H9 (cell line): ENCODE measurements around the gene ANKS1B. TPM values are rescaled to one million over a fixed set of nuclear protein-coding genes. Genes with fewer than 3 reads are reported as not detected.

Experiments used
- DNase-seq: peaks from one replicate; pipeline ENCODE4 v3.0.0-alpha.2; 2017
- H2AFZ ChIP-seq: one replicate; pipeline ENCODE4 v1.6.1; 2013; ENCODE audit warnings: mild to moderate bottlenecking, low read length, control low read depth, moderate library complexity
- H2AK5ac ChIP-seq: 2 replicates; pipeline ENCODE4 v1.6.1; 2013; ENCODE audit warnings: low read length, control low read depth, mixed read lengths; ENCODE audit not compliant: insufficient read length
- H2BK120ac ChIP-seq: one replicate; pipeline ENCODE4 v1.6.1; 2013; ENCODE audit warnings: low read depth, mild to moderate bottlenecking, low read length, control low read depth, inconsistent platforms; ENCODE audit not compliant: poor library complexity, severe bottlenecking
- H2BK12ac ChIP-seq: 2 replicates; pipeline ENCODE4 v1.6.1; 2013; ENCODE audit warnings: low read length, control low read depth, mixed read lengths, low read depth; ENCODE audit not compliant: insufficient read length
- H2BK15ac ChIP-seq: 2 replicates; pipeline ENCODE4 v1.6.1; 2013; ENCODE audit warnings: low read depth, low read length, control low read depth
- H2BK20ac ChIP-seq: one replicate; pipeline ENCODE4 v1.6.1; 2013; ENCODE audit warnings: low read depth, mild to moderate bottlenecking, low read length, control low read depth, inconsistent platforms; ENCODE audit not compliant: poor library complexity, severe bottlenecking
- H2BK5ac ChIP-seq: 2 replicates; pipeline ENCODE4 v1.6.1; 2013; ENCODE audit warnings: low read length, control low read depth, mixed read lengths; ENCODE audit not compliant: insufficient read length
- H3K14ac ChIP-seq: 2 replicates; pipeline ENCODE4 v1.6.1; 2013; ENCODE audit warnings: low read length, control low read depth; ENCODE audit not compliant: insufficient read depth
- H3K18ac ChIP-seq: 2 replicates; pipeline ENCODE4 v1.6.1; 2013; ENCODE audit warnings: low read depth, mild to moderate bottlenecking, mixed read lengths, low read length, control low read depth; ENCODE audit not compliant: insufficient read length
- H3K23ac ChIP-seq: 2 replicates; pipeline ENCODE4 v1.6.1; 2013; ENCODE audit warnings: low read length, control low read depth, mixed read lengths, low read depth; ENCODE audit not compliant: insufficient read length
- H3K23me2 ChIP-seq: 2 replicates; pipeline ENCODE4 v1.6.1; 2013; ENCODE audit warnings: low read depth, mild to moderate bottlenecking, mixed read lengths, low read length, control low read depth; ENCODE audit not compliant: insufficient read length, poor library complexity, severe bottlenecking
- H3K27ac ChIP-seq: 2 replicates; pipeline ENCODE4 v1.5.1; 2013; ENCODE audit warnings: low read length, control low read depth, mixed read lengths, low read depth; ENCODE audit not compliant: insufficient read length
- H3K27me3 ChIP-seq: 2 replicates; pipeline ENCODE4 v1.6.1; 2013; ENCODE audit warnings: low read length, control low read depth, inconsistent platforms; ENCODE audit not compliant: insufficient read depth
- H3K4ac ChIP-seq: 2 replicates; pipeline ENCODE4 v1.6.1; 2013; ENCODE audit warnings: low read depth, mild to moderate bottlenecking, control low read depth, inconsistent platforms, low read length, moderate library complexity
- H3K4me1 ChIP-seq: 2 replicates; pipeline ENCODE4 v1.6.1; 2013; ENCODE audit warnings: low read length, control low read depth, inconsistent platforms; ENCODE audit not compliant: insufficient read depth
- H3K4me2 ChIP-seq: 2 replicates; pipeline ENCODE4 v1.6.1; 2013; ENCODE audit warnings: low read length, control low read depth, mixed read lengths; ENCODE audit not compliant: insufficient read length, insufficient read depth
- H3K56ac ChIP-seq: 2 replicates; pipeline ENCODE4 v1.6.1; 2013; ENCODE audit warnings: low read depth, mild to moderate bottlenecking, mixed read lengths, low read length, control low read depth; ENCODE audit not compliant: insufficient read length
- H3K79me1 ChIP-seq: 2 replicates; pipeline ENCODE4 v1.6.1; 2013; ENCODE audit warnings: low read depth, mild to moderate bottlenecking, moderate library complexity, low read length, control low read depth, inconsistent platforms; ENCODE audit not compliant: insufficient read depth, poor library complexity, severe bottlenecking
- H3K79me2 ChIP-seq: 2 replicates; pipeline ENCODE4 v1.6.1; 2013; ENCODE audit warnings: low read length, control low read depth, inconsistent platforms; ENCODE audit not compliant: insufficient read depth
- H3K9ac ChIP-seq: 2 replicates; pipeline ENCODE4 v1.6.1; 2013; ENCODE audit warnings: low read length, control low read depth, mixed read lengths; ENCODE audit not compliant: insufficient read length; ENCODE audit errors: extremely low read depth
- H3K9me3 ChIP-seq: one replicate; pipeline ENCODE4 v1.6.1; 2013; ENCODE audit warnings: low read depth, low read length, inconsistent platforms; ENCODE audit not compliant: control insufficient read depth
- H3T11ph ChIP-seq: one replicate; pipeline ENCODE4 v1.6.1; 2013; ENCODE audit warnings: mild to moderate bottlenecking, low read length, control low read depth, inconsistent platforms
- H4K20me1 ChIP-seq: one replicate; pipeline ENCODE4 v1.6.1; 2013; ENCODE audit not compliant: control insufficient read depth, insufficient read length, insufficient read depth
- H4K5ac ChIP-seq: 2 replicates; pipeline ENCODE4 v1.6.1; 2013; ENCODE audit warnings: low read depth, mild to moderate bottlenecking, mixed read lengths, low read length, control low read depth; ENCODE audit not compliant: insufficient read length
- H4K8ac ChIP-seq: replicated peaks from 2 replicates; pipeline ENCODE4 v1.6.1; 2013; ENCODE audit warnings: low read length, control low read depth, mixed read lengths, low read depth; ENCODE audit not compliant: insufficient read length
- H4K91ac ChIP-seq: 2 replicates; pipeline ENCODE4 v1.6.1; 2013; ENCODE audit warnings: low read depth, mild to moderate bottlenecking, moderate library complexity, mixed read lengths, low read length, control low read depth; ENCODE audit not compliant: insufficient read length
- H3K27ac Mint-ChIP-seq, 3 experiments: 2 replicates in 2 of 3; 3 replicates in 1 of 3; pipeline ENCODE4 v1.8.0; 2020 to 2021; ENCODE audit warnings: mixed read lengths in 3 of 3, mild to moderate bottlenecking in 1 of 3, moderate library complexity in 1 of 3
- H3K27me3 Mint-ChIP-seq: 2 replicates; pipeline ENCODE4 v1.8.0; 2021; ENCODE audit warnings: low read depth, mild to moderate bottlenecking, moderate library complexity, mixed read lengths
- H3K36me3 Mint-ChIP-seq, 3 experiments: 2 replicates in 2 of 3; 3 replicates in 1 of 3; pipeline ENCODE4 v1.8.0; 2020 to 2021; ENCODE audit warnings: low read depth in 3 of 3, mixed read lengths in 3 of 3; ENCODE audit not compliant: insufficient read depth in 1 of 3
- H3K4me1 Mint-ChIP-seq, 2 experiments: 2 replicates each; pipeline ENCODE4 v1.8.0; 2020; ENCODE audit warnings: mixed read lengths in 2 of 2
- H3K4me3 Mint-ChIP-seq, 2 experiments: 2 replicates in 1 of 2; 3 replicates in 1 of 2; pipeline ENCODE4 v1.8.0; 2020 to 2021; ENCODE audit warnings: mild to moderate bottlenecking in 2 of 2, mixed read lengths in 2 of 2, moderate library complexity in 1 of 2
- H3K9me3 Mint-ChIP-seq, 2 experiments: 2 replicates in 1 of 2; 3 replicates in 1 of 2; pipeline ENCODE4 v1.8.0; 2020; ENCODE audit warnings: mild to moderate bottlenecking in 2 of 2, mixed read lengths in 2 of 2, moderate library complexity in 1 of 2
- total RNA-seq: library from RNA; stranded (reverse); gene quantifications from 2 replicates; pipeline ENCODE4 v1.2.1, GENCODE V29; 2021
- TF ChIP-seq, protein P1 (sequence below): fragments of 200-600 bp; sonication (generic); conservative IDR thresholded peaks from 3 replicates; pipeline ENCODE4 v1.8.0; 2021; ENCODE audit warnings: antibody characterized with exemption, mild to moderate bottlenecking

The ANKS1B gene
- total RNA-seq, 1 experiment from 2014 or later = 4.1 TPM

GRCh38 chr12:99771659-99772058 is 213.1 kb downstream of the ANKS1B start:
- no peaks in the 10 kb centered on the region for H3K36me3 Mint-ChIP-seq
- Histone ChIP-seq H3K27ac (no peak overlapping the region), H2AK5ac (no peak overlapping the region)

More at GRCh38 chr12:99771659-99772058, 213.1 kb downstream of the ANKS1B start:
- Histone ChIP-seq H3K18ac (no peak overlapping the region), H3K79me2 (no peaks in the 10 kb centered on the region), H3K23ac (no peak overlapping the region), H2BK120ac (no peak overlapping the region), H3K9ac (no peak overlapping the region), H4K5ac (no peak overlapping the region), H3K27me3 (no peaks in the 10 kb centered on the region), H4K20me1 (no peaks in the 10 kb centered on the region), H3K56ac (no peak overlapping the region), H4K91ac (no peak overlapping the region), H3K4me1 (no peaks in the 10 kb centered on the region), H3K9me3 (no peaks in the 10 kb centered on the region), H4K8ac (no peak overlapping the region), H2BK12ac (no peak overlapping the region), H3K79me1 (no peaks in the 10 kb centered on the region), H2BK20ac (no peak overlapping the region), H3K23me2 (no peaks in the 10 kb centered on the region), H2BK15ac (no peak overlapping the region), H2AFZ (no peak overlapping the region), H2BK5ac (no peak overlapping the region), H3K14ac (no peak overlapping the region), H3K4ac (no peak overlapping the region), H3K4me2 (no peak overlapping the region), H3T11ph (no peak overlapping the region)
- Mint-ChIP-seq H3K4me1 (peaks cover 8 to 9% of the 10 kb centered on the region in 2 experiments), H3K9me3 (no peaks in the 10 kb centered on the region), H3K4me3 (no peak overlapping the region), H3K27ac (no peak overlapping the region), H3K27me3 (no peaks in the 10 kb centered on the region)
- DNase-seq = no peak
- TF ChIP-seq, protein P1, sequence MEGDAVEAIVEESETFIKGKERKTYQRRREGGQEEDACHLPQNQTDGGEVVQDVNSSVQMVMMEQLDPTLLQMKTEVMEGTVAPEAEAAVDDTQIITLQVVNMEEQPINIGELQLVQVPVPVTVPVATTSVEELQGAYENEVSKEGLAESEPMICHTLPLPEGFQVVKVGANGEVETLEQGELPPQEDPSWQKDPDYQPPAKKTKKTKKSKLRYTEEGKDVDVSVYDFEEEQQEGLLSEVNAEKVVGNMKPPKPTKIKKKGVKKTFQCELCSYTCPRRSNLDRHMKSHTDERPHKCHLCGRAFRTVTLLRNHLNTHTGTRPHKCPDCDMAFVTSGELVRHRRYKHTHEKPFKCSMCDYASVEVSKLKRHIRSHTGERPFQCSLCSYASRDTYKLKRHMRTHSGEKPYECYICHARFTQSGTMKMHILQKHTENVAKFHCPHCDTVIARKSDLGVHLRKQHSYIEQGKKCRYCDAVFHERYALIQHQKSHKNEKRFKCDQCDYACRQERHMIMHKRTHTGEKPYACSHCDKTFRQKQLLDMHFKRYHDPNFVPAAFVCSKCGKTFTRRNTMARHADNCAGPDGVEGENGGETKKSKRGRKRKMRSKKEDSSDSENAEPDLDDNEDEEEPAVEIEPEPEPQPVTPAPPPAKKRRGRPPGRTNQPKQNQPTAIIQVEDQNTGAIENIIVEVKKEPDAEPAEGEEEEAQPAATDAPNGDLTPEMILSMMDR = no peak
